Endothelial cell of umbilical vein (primary cell): Measurements from ENCODE around the gene ITPR1. TPM values are rescaled to one million over a fixed set of nuclear protein-coding genes. Genes with fewer than 3 reads are reported as not detected.

Experiments used
- BruUV-seq: library from RNA; stranded (reverse); fragments of 400-500 nt; replicated peaks from 2 replicates; lab custom pipeline; 2021; lab: Mats Ljungman, UMichigan
- CTCF ChIA-PET: fragments of 300-600, 350-600 bp; sonication (Branson Sonifier 250); formaldehyde crosslinking; loops from one replicate; lab custom pipeline; 2021; ENCODE audit warnings: antibody characterized with exemption, inconsistent platforms; lab: Charles Lee
- POLR2A ChIA-PET: fragments of 300-600, 350-600 bp; sonication (Branson Sonifier 250); formaldehyde crosslinking; loops from one replicate; lab custom pipeline; 2021; ENCODE audit warnings: antibody characterized with exemption, inconsistent platforms; lab: Charles Lee
- DNase-seq: peaks from one replicate; pipeline ENCODE4 v3.0.0-alpha.2; 2011; ENCODE audit warnings: low read depth, low spot score
- FAIRE-seq: peaks from 2 replicates; lab custom pipeline; 2011; peaks lifted over from hg19 to GRCh38; lab: Jason Lieb, UNC
- H2AFZ ChIP-seq: 2 replicates; pipeline ENCODE4 v1.6.0; 2012; ENCODE audit warnings: low read depth, low read length, control low read depth, inconsistent platforms
- H3K27ac ChIP-seq: 2 replicates; pipeline ENCODE4 v1.5.1; 2011; ENCODE audit warnings: low read depth, mild to moderate bottlenecking, control low read depth, low read length, moderate library complexity; ENCODE audit not compliant: insufficient read depth
- H3K27me3 ChIP-seq, 2 experiments: 2 replicates each; pipeline versions ENCODE4 v1.6.0 to v1.6.1; 2011; ENCODE audit warnings: low read length in 2 of 2, mixed read lengths in 1 of 2; ENCODE audit not compliant: control insufficient read depth in 2 of 2, insufficient read depth in 2 of 2
- H3K36me3 ChIP-seq, 2 experiments: 2 replicates in 1 of 2; 3 replicates in 1 of 2; pipeline ENCODE4 v1.5.1; 2011; ENCODE audit warnings: low read length in 2 of 2, mild to moderate bottlenecking in 1 of 2, moderate library complexity in 1 of 2; ENCODE audit not compliant: control insufficient read depth in 2 of 2, insufficient read depth in 2 of 2; ENCODE audit errors: extremely low read depth in 1 of 2
- H3K4me1 ChIP-seq: 3 replicates; pipeline ENCODE4 v1.5.1; 2011; ENCODE audit warnings: mild to moderate bottlenecking, low read length; ENCODE audit not compliant: control insufficient read depth, insufficient read depth; ENCODE audit errors: extremely low read depth
- H3K4me2 ChIP-seq: 2 replicates; pipeline ENCODE4 v1.6.1; 2011; ENCODE audit warnings: low read length, control low read depth, mixed read lengths; ENCODE audit not compliant: insufficient read depth
- H3K4me3 ChIP-seq, 3 experiments: fragments of 200-600 bp in 1 of 3; sonication (generic), shearing (Covaris generic) in 1 of 3; replicated peaks in 1 of 3; 2 replicates each; pipeline ENCODE4 v1.5.1; 2011 to 2016; ENCODE audit warnings: control low read depth in 3 of 3, low read length in 3 of 3, mild to moderate bottlenecking in 2 of 3, inconsistent platforms in 1 of 3, low read depth in 1 of 3, moderate library complexity in 1 of 3; ENCODE audit not compliant: insufficient read depth in 1 of 3
- H3K79me2 ChIP-seq: 2 replicates; pipeline ENCODE4 v1.6.0; 2012; ENCODE audit warnings: low read length, inconsistent platforms; ENCODE audit not compliant: control insufficient read depth, insufficient read depth
- H3K9ac ChIP-seq: replicated peaks from 2 replicates; pipeline ENCODE3; 2011; ENCODE audit warnings: low read length, control low read depth; ENCODE audit not compliant: insufficient read depth; ENCODE audit errors: extremely low read depth
- H3K9me1 ChIP-seq: replicated peaks from 3 replicates; pipeline ENCODE4 v1.6.0; 2011; ENCODE audit warnings: mild to moderate bottlenecking, low read length; ENCODE audit not compliant: control insufficient read depth, insufficient read depth; ENCODE audit errors: extremely low read depth
- H3K9me3 ChIP-seq: replicated peaks from 2 replicates; pipeline ENCODE4 v1.5.1; 2012; ENCODE audit warnings: low read length, inconsistent platforms; ENCODE audit not compliant: control insufficient read depth, insufficient read depth
- H4K20me1 ChIP-seq: replicated peaks from 2 replicates; pipeline ENCODE3; 2011; ENCODE audit warnings: mild to moderate bottlenecking, low read length; ENCODE audit not compliant: control insufficient read depth, insufficient read depth; ENCODE audit errors: extremely low read depth
- CTCF ChIP-seq, 2 donors: IDR thresholded peaks; 1 replicate in 1 of 2; 2 replicates in 1 of 2; pipeline ENCODE4 v1.5.1; 2011; ENCODE audit warnings: low read length in 2 of 2, mild to moderate bottlenecking in 2 of 2, moderate library complexity in 2 of 2, control low read depth in 1 of 2, inconsistent platforms in 1 of 2, low read depth in 1 of 2; ENCODE audit not compliant: insufficient read depth in 1 of 2; ENCODE audit errors: extremely low read depth in 1 of 2
- EZH2 ChIP-seq: IDR thresholded peaks from 2 replicates; pipeline ENCODE4 v1.6.1; 2012; ENCODE audit warnings: borderline replicate concordance, low read depth, mild to moderate bottlenecking, moderate library complexity, low read length, inconsistent platforms; ENCODE audit not compliant: severe bottlenecking
- FOS ChIP-seq: IDR thresholded peaks from 2 replicates; pipeline ENCODE4 v1.6.1; 2011; ENCODE audit warnings: mild to moderate bottlenecking, low read length, moderate library complexity, borderline replicate concordance; ENCODE audit not compliant: insufficient read depth
- GATA2 ChIP-seq: IDR thresholded peaks from 2 replicates; pipeline ENCODE4 v1.7.0; 2011; ENCODE audit warnings: low read depth, mild to moderate bottlenecking, moderate library complexity, mixed read lengths, low read length; ENCODE audit not compliant: insufficient read length, insufficient read depth
- JUN ChIP-seq: IDR thresholded peaks from 2 replicates; pipeline ENCODE4 v1.6.1; 2011; ENCODE audit warnings: borderline replicate concordance, low read depth; ENCODE audit not compliant: insufficient read length, insufficient read depth
- MAX ChIP-seq: IDR thresholded peaks from 2 replicates; pipeline ENCODE4 v1.6.1; 2011; ENCODE audit not compliant: insufficient read depth, insufficient read length
- MYC ChIP-seq: IDR thresholded peaks from one replicate; pipeline ENCODE4 v1.6.1; 2011; ENCODE audit warnings: mild to moderate bottlenecking, low read depth, low read length
- POLR2A ChIP-seq: IDR thresholded peaks from 2 replicates; pipeline ENCODE4 v1.6.1; 2012; ENCODE audit warnings: low read depth, mild to moderate bottlenecking, control low read depth, low read length
- POLR2AphosphoS5 ChIP-seq: IDR thresholded peaks from 2 replicates; pipeline ENCODE4 v1.6.1; 2012; ENCODE audit warnings: low read depth, mild to moderate bottlenecking, control low read depth, low read length, moderate library complexity; ENCODE audit not compliant: insufficient read depth
- dilution Hi-C: fragments of 300-500 bp; cut with MboI; formaldehyde crosslinking; loops from one replicate; pipeline ENCODE4 v1.15.0; 2019; ENCODE audit warnings: low sequenced_read_pairs; ENCODE audit not compliant: extremely low pct_ligation_motif_present
- intact Hi-C: fragments of 100-400 bp; cut with micrococcal nuclease; formaldehyde crosslinking; loops from one replicate; pipeline ENCODE4 v1.10.0; 2022
- polyA plus RNA-seq, 4 experiments: library from polyadenylated mRNA; depleted of rRNA in 3 of 4; stranded (reverse) in 3 of 4; unstranded in 1 of 4; fragments of >200 nt; gene quantifications; 2 replicates each; pipeline versions ENCODE4 v1.2.1 to v1.2.3, GENCODE V29; 2011 to 2012; ENCODE audit warnings: missing spikeins in 1 of 4
- total RNA-seq: library from RNA; stranded (reverse); gene quantifications from 2 replicates; pipeline ENCODE4 v1.2.3, GENCODE V29; 2021

Gene ITPR1
- total and polyA plus RNA-seq, 2 donors (not counting 3 experiments of a cell fraction or from before 2014, with no cell fraction given): 5.1 to 16.1 TPM

GRCh38 chr3:4696266-4696665, 203.1 kb downstream of the ITPR1 start:
- Histone ChIP-seq H3K9ac (no peak overlapping the region), H3K4me2 (no peak overlapping the region), H3K27ac (no peak overlapping the region), H3K27me3 (no peaks in the 10 kb centered on the region), H3K36me3 (peaks cover 0 to 2% of the 10 kb centered on the region in 2 experiments), H3K9me3 (no peaks in the 10 kb centered on the region), H3K4me3 (no peak overlapping the region), H3K4me1 (no peaks in the 10 kb centered on the region), H3K79me2 (no peaks in the 10 kb centered on the region), H2AFZ (no peak overlapping the region), H3K9me1 (no peaks in the 10 kb centered on the region), H4K20me1 (no peaks in the 10 kb centered on the region)
- intact Hi-C loops: no loop called here
- ChIA-PET CTCF (no interaction called here), POLR2A (no interaction called here)
- dilution Hi-C loops: no loop called here
- no peak for TF ChIP-seq JUN
- no peak for TF ChIP-seq POLR2AphosphoS5
- no peak for TF ChIP-seq MYC
- TF ChIP-seq MAX: no peak
- TF ChIP-seq POLR2A: no peak
- no peak for TF ChIP-seq FOS
- TF ChIP-seq EZH2: no peak
- no peak for TF ChIP-seq CTCF (IDR thresholded peaks at IDR 0.05; ENCODE audit: extremely low read depth in 1 of 2, insufficient read depth in 1 of 2, low read depth in 1 of 2, low read length in 2 of 2)
- TF ChIP-seq GATA2: no peak
- DNase-seq (no peak), FAIRE-seq (no peak)
- BruUV-seq: no TSS peak
